Esophagus squamous epithelium (tissue), 4 donors: ENCODE measurements around the gene DGKQ.

Source experiments
- CTCF ChIP-seq, 6 experiments: fragments of 450-650 bp in 4 of 6; fragments of 200-600 bp in 2 of 6; sonication (generic) in 2 of 6; IDR thresholded peaks; one replicate each; pipeline ENCODE4 v1.5.1; 2016 to 2019; ENCODE audit warnings: antibody characterized with exemption in 6 of 6, mild to moderate bottlenecking in 4 of 6, moderate library complexity in 4 of 6
- POLR2A ChIP-seq, 4 donors: fragments of 450-650 bp; IDR thresholded peaks; one replicate each; pipeline ENCODE4 v1.6.1; 2017; ENCODE audit warnings: antibody characterized with exemption in 4 of 4, mild to moderate bottlenecking in 4 of 4, moderate library complexity in 3 of 4

GRCh38 chr4:957581-958313 is 15.6 kb downstream of the DGKQ start:
- TF ChIP-seq CTCF (IDR thresholded peaks at IDR 0.05), result no peak
- TF ChIP-seq POLR2A (IDR thresholded peaks at IDR 0.05), result no peak
